NCI-H2227 treated with DMSO at 0.1 percent for 48 hours (cell line): ENCODE results near the gene BIN1.

ENCODE experiments used
- DNase-seq: peaks from one replicate; lab custom pipeline; 2025; lab: John Stamatoyannopoulos, UW

Gene BIN1

DNA sequence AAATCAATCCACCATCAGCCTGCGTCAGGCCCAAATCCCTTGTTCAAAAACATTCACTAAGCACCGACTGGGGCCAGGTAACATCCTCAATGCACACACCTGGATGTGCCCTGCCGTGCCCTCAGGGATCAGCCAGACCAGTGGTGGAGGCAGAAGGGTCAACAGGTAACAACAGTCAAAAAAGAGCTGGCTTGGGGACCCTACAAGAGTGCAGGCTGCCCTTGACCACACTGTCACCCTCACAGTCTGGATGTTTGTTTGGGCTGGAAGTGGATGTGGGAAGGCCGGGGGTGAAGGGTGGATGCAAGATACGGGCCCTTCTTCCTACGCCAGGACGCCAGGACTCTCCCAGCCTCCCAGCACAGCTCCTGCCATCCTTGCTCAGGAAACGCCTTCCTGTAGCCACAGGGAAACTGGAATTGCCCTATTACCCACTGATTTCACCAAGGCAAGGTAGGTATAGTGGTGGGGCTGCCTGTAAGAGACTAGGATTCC lies 2.7 kb downstream of the BIN1 start:
- no peak for DNase-seq

DNA sequence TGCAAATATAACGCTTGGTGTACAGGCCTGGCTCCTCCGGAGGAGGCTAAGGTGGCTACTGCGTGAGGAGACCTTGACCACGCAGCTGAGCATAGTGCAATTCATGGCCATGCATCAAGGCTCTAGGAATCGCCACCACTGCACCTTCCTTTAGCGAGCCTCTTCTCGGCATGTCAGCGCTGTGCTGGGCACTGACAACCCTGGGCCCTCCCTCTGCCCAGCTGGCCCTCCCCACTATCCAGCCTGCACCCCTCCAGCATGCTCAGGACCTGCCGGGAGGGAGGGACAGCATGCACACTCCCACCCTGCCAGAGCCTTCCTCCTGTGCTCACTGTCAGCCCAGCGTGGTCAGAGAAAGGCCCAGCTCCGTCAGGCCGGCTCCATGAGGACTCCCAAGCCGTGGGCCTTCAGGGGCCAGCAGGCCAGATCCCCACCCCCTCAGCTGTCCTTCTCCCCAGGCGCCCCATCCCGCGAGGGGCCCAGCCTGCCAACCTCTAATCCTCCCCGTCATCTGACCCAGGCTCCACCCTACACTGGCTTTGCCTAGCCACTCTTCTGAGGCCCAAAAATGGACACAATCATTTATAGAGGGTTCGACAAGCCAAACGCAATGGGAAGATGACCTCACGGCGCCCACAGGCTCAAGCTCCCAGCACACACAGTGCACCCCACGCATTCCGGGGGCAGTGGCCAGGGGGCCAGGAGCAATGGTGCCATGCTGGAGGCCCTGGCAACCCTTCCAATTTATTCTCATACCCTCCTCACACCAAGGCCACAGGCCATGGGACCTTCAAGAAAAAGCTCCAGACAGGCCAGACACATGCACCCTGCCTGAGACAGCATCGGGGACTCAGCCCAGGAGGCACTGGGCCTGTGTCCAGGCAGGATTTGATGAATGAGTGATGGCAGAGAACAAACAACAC lies 3.5 kb downstream of the BIN1 start:
- no peak for DNase-seq

DNA sequence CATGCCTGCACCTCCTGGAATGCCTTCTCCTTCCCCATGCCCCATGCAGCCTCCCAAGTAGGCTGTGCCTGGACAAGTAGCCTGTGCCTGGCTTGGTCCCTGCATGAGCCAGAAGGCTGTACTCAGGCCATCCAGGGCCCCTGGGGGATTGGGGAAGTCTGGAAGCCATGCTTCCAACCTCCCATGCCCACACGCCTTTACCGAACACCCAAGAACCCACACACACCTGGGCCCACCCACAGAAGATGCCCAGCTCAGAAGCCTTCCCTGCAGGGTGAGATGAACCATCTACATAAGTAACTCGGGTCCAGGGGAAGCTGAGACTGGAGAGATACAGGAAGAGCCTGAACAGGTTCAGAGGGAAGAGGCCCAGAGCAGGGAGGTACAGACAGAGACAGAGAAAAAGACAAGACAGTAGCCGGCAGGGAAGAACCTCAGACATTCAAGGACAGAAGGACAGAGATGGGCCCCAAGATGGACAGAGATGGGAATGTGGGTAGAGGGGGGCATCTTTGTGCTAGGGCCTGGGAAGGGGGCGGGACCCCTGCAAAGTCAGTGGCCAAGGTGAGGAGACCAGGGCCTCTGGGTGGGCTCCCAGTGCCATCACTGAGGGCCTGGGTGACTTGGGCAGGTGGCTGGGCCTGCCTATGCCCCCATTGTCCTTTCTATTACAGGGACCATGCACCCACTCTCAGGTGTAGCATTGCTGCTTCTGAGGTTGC lies 4.3 kb downstream of the BIN1 start:
- no peak for DNase-seq

GRCh38 chr2:127101756-127102477 lies 5.0 kb downstream of the BIN1 start:
- DNase-seq, result no peak

- DNase-seq, result no peak
These were observed 5.8 kb downstream of the BIN1 start for GRCh38 chr2:127101048-127101611.

GRCh38 chr2:127100251-127101047 lies 6.5 kb downstream of the BIN1 start:
- DNase-seq, result no peak

- DNase-seq, result no peak
These were observed 8.2 kb downstream of the BIN1 start for GRCh38 chr2:127098711-127099110.

- no peak for DNase-seq
These were observed 8.9 kb downstream of the BIN1 start for GRCh38 chr2:127097841-127098651.

DNA sequence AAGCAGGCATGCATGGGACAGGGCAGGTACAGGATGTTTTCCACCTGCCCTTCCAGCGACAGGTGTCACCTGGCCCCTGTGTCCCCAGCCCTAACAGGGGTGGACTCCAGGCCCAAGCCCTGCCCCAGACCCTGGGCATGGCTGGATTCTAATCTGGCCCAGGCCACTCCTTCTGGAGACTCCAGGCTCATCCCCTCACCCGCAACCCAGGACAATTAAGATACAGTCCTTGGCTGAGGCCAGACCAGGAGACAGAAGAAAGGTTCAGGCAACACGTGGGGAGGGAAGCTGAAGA lies 9.5 kb downstream of the BIN1 start:
- no peak for DNase-seq

GRCh38 chr2:127096718-127097470 lies 10.1 kb downstream of the BIN1 start:
- no peak for DNase-seq

GRCh38 chr2:127096280-127096679 lies 10.7 kb downstream of the BIN1 start:
- DNase-seq, result no peak

DNA sequence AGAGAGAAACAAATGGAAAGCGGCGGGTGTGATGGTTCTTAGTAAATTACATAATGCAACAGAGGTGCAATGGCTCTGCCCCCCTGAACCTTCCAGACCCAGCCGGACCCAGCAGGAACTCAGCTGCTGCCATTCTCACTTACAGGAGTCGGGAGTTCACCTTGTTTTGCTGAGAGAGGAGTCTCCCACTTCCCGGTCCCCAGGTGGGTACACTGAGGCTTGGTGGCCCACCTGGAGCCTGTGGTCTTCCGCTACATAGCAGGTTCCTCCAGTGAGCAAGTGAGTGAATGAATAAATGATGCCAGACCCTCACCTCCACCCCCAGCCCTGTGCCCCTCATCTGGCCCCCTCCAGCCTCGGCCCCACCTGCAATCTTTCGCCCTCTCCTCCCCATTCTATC lies 11.2 kb downstream of the BIN1 start:
- no peak for DNase-seq

DNA sequence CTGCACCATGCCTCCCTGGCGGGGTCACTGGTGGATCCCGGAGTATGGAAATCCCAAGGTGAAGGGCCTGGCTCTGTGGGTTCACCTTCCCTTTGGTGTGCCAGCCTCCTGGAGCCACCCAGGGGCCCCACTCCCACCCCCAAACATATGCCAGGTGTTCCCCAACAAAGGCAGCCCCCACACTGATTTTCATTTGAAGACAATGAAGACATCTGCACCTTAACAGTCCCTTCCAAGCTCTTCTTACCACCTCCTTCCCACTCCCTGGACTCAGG lies 11.7 kb downstream of the BIN1 start:
- no peak for DNase-seq

DNA sequence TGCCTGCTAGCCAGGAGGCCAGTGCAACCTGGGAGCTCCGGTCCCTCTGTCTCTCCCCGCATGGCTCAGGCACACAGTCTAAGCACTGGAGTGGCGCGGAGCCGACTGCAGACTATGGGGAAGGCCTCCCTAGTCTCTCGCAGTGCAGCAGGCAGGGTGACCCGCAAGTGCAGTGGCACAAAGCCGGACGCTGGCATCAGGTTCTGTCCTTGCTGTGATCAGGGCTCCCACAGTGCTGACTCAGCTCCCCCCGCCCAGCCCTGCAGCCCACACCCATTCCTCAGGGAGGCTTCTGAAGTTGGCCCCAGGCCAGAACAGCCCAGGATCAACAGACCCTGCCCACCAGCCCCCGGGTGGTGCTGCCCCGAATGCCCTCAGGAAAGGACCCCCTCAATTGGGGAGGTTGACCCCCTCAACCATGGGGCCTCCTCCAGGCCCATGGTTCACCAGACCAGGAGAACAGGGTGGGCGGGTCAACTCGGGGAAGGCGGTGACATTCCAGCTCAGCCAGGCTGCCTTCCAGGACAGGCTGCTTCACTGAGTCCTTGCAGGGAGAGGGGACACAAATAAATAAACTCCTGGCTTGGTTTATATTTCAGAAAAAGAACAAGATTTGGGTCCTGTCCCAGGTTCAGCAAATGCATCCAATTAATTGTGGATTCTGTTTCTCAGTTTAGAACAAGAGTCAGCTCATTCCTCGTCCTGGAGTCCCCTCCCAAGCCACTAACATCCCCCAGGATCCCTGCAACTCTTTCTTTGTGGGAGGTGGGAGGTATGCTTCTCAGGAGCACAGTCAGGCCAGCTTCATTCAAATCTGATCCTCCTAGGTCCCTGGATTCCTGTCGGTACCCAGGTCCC lies 12.2 kb downstream of the BIN1 start:
- no peak for DNase-seq

GRCh38 chr2:127093648-127094210 lies 13.2 kb downstream of the BIN1 start:
- DNase-seq, result no peak

GRCh38 chr2:127092901-127093516 lies 13.9 kb downstream of the BIN1 start:
- DNase-seq, result no peak

DNA sequence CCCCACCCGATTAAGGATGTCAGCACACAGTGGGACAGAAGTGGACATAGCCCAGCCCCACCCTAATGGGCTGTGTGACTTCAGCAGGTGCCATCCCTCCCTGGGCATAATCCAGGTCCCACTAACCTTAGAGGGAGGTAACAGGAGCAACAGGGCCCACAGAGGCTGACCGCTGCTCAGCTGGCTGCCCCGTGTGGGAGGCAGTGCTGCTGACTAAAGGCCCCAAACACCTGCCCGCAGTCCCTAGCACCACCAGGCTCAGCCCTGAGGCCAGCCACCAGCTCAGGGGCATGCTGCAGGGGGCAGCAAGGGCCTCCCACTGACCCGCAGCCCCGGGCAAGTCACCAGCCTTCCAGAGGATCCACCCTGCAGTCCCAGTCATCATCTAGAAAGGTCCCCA lies 14.6 kb downstream of the BIN1 start:
- no peak for DNase-seq

DNA sequence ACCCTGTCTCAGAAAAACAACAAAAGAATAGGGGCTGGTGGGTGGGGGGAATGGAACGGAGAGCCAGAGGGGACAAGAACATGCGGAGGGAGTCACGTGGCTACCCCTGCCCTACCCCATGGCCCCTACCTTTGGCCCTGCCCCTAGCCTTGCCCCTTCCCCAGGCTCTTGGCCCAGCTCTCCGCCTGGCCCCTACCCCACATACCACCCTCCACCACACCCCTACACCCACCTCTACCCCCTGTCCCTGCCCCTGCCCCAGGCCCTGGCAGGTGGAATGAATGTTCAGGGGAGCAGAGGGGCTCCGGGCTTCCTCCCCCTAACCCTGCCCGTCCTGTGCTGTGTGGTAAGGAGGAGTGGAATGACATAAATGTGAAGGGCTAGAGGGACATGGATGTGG lies 15.1 kb downstream of the BIN1 start:
- no peak for DNase-seq
